HEK293T (cell line): ENCODE measurements around the gene FAM8A1.

Experiments
- CTCF ChIA-PET: fragments of 350-600 bp; formaldehyde crosslinking; extraction: SDS; loops from one replicate; lab custom pipeline; 2021; ENCODE audit warnings: antibody characterized with exemption, inconsistent platforms; lab: Yijun Ruan, JAX
- POLR2A ChIA-PET: fragments of 350-600 bp; formaldehyde crosslinking; extraction: SDS; loops from one replicate; lab custom pipeline; 2020; ENCODE audit warnings: antibody characterized with exemption, inconsistent platforms; lab: Yijun Ruan, JAX
- DNase-seq: peaks from one replicate; pipeline ENCODE4 v3.0.0; 2012; ENCODE audit warnings: mixed read lengths; ENCODE audit errors: extremely low spot score
- ARNT ChIP-seq: fragments of 450-650 bp; IDR thresholded peaks from 2 replicates; pipeline ENCODE4 v1.6.1; 2017; ENCODE audit warnings: mild to moderate bottlenecking
- BHLHE40 ChIP-seq: fragments of 450-650 bp; IDR thresholded peaks from 2 replicates; pipeline ENCODE4 v1.6.1; 2016; ENCODE audit warnings: mild to moderate bottlenecking, moderate library complexity, borderline replicate concordance
- CTBP1 ChIP-seq: fragments of 450-650 bp; IDR thresholded peaks from 2 replicates; pipeline ENCODE4 v1.6.1; 2016; ENCODE audit warnings: borderline replicate concordance
- ELF4 ChIP-seq: fragments of 450-650 bp; IDR thresholded peaks from 2 replicates; pipeline ENCODE4 v1.6.1; 2017; ENCODE audit warnings: antibody characterized with exemption
- FOXA1 ChIP-seq: fragments of 450-650 bp; IDR thresholded peaks from 2 replicates; pipeline ENCODE4 v1.6.1; 2016; ENCODE audit warnings: mild to moderate bottlenecking
- FOXK2 ChIP-seq: fragments of 450-650 bp; IDR thresholded peaks from 2 replicates; pipeline ENCODE4 v1.6.1; 2016; ENCODE audit warnings: mild to moderate bottlenecking
- FOXM1 ChIP-seq: fragments of 450-650 bp; IDR thresholded peaks from 2 replicates; pipeline ENCODE4 v1.6.1; 2017; ENCODE audit warnings: mild to moderate bottlenecking, borderline replicate concordance
- HDGF ChIP-seq: fragments of 450-650 bp; IDR thresholded peaks from 2 replicates; pipeline ENCODE4 v1.6.1; 2017; ENCODE audit warnings: antibody characterized with exemption, borderline replicate concordance
- L3MBTL2 ChIP-seq: fragments of 450-650 bp; conservative IDR thresholded peaks from 2 replicates; pipeline ENCODE4 v1.6.1; 2016; ENCODE audit warnings: mild to moderate bottlenecking
- LEF1 ChIP-seq: fragments of 450-650 bp; IDR thresholded peaks from 2 replicates; pipeline ENCODE4 v1.6.1; 2017; ENCODE audit warnings: mild to moderate bottlenecking, borderline replicate concordance
- NFRKB ChIP-seq: fragments of 450-650 bp; IDR thresholded peaks from 2 replicates; pipeline ENCODE4 v1.6.1; 2016; ENCODE audit warnings: mild to moderate bottlenecking, moderate library complexity
- SP1 ChIP-seq: fragments of 450-650 bp; IDR thresholded peaks from 2 replicates; pipeline ENCODE4 v1.6.1; 2017
- SUZ12 ChIP-seq: fragments of 450-650 bp; IDR thresholded peaks from 2 replicates; pipeline ENCODE4 v1.6.1; 2016; ENCODE audit warnings: mild to moderate bottlenecking
- TARDBP ChIP-seq: fragments of 450-650 bp; IDR thresholded peaks from 2 replicates; pipeline ENCODE4 v1.6.1; 2016
- ZNF384 ChIP-seq: fragments of 450-650 bp; IDR thresholded peaks from 2 replicates; pipeline ENCODE4 v1.6.1; 2016
- TF ChIP-seq, protein P1 (sequence below): fragments of 450-650 bp; IDR thresholded peaks from 2 replicates; pipeline ENCODE4 v1.6.1; 2016

FAM8A1 gene

DNA sequence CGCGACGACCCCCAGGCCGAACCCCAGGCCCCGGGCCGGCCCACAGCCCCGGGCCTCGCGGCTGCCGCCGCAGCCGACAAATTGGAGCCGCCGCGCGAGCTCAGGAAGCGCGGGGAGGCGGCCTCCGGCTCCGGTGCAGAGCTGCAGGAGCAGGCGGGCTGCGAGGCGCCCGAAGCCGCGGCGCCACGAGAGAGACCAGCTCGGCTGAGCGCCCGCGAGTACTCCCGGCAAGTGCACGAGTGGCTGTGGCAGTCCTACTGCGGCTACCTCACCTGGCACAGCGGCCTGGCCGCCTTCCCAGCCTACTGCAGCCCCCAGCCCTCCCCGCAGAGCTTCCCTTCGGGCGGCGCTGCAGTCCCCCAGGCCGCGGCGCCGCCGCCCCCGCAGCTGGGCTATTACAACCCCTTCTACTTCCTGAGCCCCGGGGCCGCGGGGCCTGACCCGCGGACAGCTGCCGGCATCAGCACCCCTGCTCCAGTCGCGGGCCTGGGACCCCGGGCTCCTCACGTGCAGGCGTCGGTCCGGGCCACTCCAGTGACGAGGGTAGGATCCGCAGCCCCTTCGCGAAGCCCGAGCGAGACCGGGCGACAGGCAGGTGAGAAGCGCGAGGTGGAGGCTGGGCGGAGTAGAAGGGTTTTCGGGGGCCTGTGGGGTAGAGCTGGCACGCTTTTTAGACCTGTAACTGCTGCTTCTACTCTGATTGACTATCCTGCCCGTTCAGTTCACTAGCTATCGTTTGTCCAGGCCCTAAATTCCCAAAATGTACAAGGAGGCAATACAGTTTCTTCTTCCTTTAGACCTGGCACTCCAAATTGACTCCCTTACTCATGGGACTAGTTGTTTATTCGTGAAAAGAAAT lies 654 bp downstream of the FAM8A1 start:
- TF ChIP-seq LEF1 (peak; percentile 51; the same call in 1 of the 2 replicates), L3MBTL2 (peak; percentile 75), NFRKB (no peak)
- ChIA-PET POLR2A (interaction anchor here (0.9 to 2.4 kb wide), 8 partner anchors 9 to 410 kb away, joined by 3 to 14 read pairs (median 4); partner anchors contain the start of genes CAP2 and NUP153), CTCF (interaction anchor here (1.2 to 1.9 kb wide), 2 partner anchors 101 to 204 kb away, joined by 4 read pairs; no protein-coding TSS in a partner anchor)
- peak; percentile 34 for DNase-seq

DNA sequence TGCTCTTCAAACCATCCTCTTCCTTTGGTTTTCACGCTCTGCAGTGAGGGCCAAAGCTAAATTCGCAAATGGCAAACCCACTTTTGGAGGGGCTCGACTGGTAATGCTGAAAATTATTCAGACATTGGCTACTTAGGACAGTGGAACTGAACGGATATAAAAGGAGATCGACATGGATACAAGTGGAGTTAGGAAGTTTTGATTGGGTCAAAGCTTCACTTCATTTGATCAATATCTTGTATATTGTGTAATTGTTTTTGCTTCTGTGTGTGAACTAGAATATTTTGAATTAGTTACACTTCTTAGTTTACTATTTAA lies 1.2 kb downstream of the FAM8A1 start:
- no peak for TF ChIP-seq SUZ12
- TF ChIP-seq, protein P1, sequence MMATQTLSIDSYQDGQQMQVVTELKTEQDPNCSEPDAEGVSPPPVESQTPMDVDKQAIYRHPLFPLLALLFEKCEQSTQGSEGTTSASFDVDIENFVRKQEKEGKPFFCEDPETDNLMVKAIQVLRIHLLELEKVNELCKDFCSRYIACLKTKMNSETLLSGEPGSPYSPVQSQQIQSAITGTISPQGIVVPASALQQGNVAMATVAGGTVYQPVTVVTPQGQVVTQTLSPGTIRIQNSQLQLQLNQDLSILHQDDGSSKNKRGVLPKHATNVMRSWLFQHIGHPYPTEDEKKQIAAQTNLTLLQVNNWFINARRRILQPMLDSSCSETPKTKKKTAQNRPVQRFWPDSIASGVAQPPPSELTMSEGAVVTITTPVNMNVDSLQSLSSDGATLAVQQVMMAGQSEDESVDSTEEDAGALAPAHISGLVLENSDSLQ, result no peak
- TF ChIP-seq ELF4, result no peak
- no peak for TF ChIP-seq L3MBTL2
- no peak for TF ChIP-seq FOXM1
- no peak for TF ChIP-seq SP1
- TF ChIP-seq HDGF, result no peak
- TF ChIP-seq BHLHE40, result no peak
- no peak for TF ChIP-seq CTBP1
- no peak for TF ChIP-seq NFRKB
- TF ChIP-seq TARDBP, result no peak
- no peak for TF ChIP-seq FOXK2
- TF ChIP-seq FOXA1, result no peak
- TF ChIP-seq ZNF384, result no peak
- POLR2A ChIA-PET, result interaction anchor here (1.7 to 2.4 kb wide), 2 partner anchors 11 to 105 kb away, joined by 10 to 14 read pairs; partner anchors contain the start of gene NUP153
- DNase-seq, result no peak
- CTCF ChIA-PET, result interaction anchor here (1.2 to 1.9 kb wide), 2 partner anchors 100 to 203 kb away, joined by 4 read pairs; no protein-coding TSS in a partner anchor

DNA sequence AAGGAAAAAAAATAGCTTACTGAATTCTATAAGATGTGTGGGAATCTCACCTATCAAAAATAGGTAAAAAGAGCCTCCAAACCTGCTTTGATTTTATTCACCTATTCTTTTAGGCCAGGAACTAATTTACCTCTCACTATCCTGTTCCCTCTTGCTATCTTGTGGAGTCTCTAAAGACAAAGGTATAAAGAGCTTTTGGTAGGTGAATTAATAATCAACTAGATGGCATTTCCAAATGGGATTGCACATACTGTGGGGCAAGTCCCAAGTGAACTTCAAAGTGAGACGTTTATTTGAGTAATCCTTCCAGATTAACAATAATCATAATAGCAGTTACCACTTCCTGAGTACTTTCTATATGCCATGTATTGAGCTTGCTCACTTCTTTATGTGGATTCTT lies 2.8 kb downstream of the FAM8A1 start:
- CTCF ChIA-PET, result no interaction called here
- POLR2A ChIA-PET, result no interaction called here
- DNase-seq, result no peak
- no peak for TF ChIP-seq ZNF384
- no peak for TF ChIP-seq CTBP1
- no peak for TF ChIP-seq ARNT
- TF ChIP-seq SP1, result no peak
- TF ChIP-seq, protein P1, result no peak
- TF ChIP-seq ELF4, result no peak
- TF ChIP-seq NFRKB, result no peak
- no peak for TF ChIP-seq FOXK2
- no peak for TF ChIP-seq LEF1
- no peak for TF ChIP-seq FOXM1
- TF ChIP-seq L3MBTL2, result no peak
- no peak for TF ChIP-seq HDGF
- TF ChIP-seq BHLHE40, result no peak
- TF ChIP-seq SUZ12, result no peak
- no peak for TF ChIP-seq TARDBP
- TF ChIP-seq FOXA1, result no peak

GRCh38 chr6:17606606-17607005 lies 6.5 kb downstream of the FAM8A1 start:
- TF ChIP-seq FOXK2 (no peak), ZNF384 (no peak), TARDBP (no peak)
- ChIA-PET POLR2A (no interaction called here), CTCF (no interaction called here)
- DNase-seq, result no peak

DNA sequence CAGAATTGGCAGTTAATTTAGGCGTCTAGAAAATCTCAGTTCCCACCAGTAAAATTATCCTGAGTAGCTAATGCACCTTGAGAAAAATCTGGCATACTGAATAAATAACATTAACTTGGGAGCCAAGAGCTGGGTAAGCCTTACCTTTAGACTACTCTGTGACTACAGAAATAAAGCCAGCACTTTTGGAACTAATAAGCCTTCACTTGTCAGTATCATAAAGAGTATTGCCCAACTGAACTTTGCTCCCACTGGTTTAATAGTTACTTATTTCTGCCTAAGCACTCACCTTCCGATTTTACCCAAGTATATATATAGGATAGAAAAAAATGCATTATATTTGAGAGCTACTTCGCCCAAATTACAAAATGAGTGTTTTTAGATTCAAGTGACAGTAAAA lies 10.7 kb downstream of the FAM8A1 start:
- CTCF ChIA-PET, result no interaction called here
- no peak for DNase-seq
- POLR2A ChIA-PET, result interaction anchor here (2.7 kb wide), 1 partner anchor 10 kb away, joined by 14 read pairs; the partner anchor contains the start of gene FAM8A1
- TF ChIP-seq ZNF384 (no peak), FOXK2 (no peak), SP1 (no peak), CTBP1 (no peak), FOXM1 (no peak), NFRKB (no peak), FOXA1 (no peak), LEF1 (no peak), SUZ12 (no peak), BHLHE40 (no peak)
- TF ChIP-seq, protein P1, result no peak

DNA sequence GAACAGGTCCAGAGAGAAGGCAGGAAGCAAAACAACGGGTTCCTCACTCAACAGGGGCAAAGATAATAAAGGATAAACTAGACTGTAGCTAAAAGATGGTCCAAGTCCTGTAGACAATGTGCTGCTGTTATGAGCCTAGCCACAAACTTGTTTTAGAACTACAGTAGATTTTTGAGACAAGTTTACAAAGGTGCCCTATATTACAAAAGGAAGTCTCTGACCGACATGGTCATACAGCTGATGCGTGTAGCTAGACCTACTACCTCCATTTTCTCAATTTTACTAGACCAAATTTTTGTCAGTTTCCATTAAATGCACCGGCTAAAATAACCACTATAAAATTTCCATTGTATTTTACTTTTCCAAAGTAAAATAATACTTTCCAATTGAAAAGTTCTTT lies 11.9 kb downstream of the FAM8A1 start:
- CTCF ChIA-PET, result no interaction called here
- POLR2A ChIA-PET, result interaction anchor here (2.7 kb wide), 1 partner anchor 12 kb away, joined by 14 read pairs; the partner anchor contains the start of gene FAM8A1
- TF ChIP-seq FOXK2, result no peak
- TF ChIP-seq SP1, result no peak
- TF ChIP-seq BHLHE40, result no peak
- no peak for TF ChIP-seq NFRKB
- no peak for TF ChIP-seq ZNF384
- no peak for TF ChIP-seq L3MBTL2
- TF ChIP-seq SUZ12, result no peak
- TF ChIP-seq FOXM1, result no peak
- TF ChIP-seq CTBP1, result no peak
- no peak for TF ChIP-seq TARDBP
- TF ChIP-seq ELF4, result no peak
- no peak for TF ChIP-seq FOXA1
- TF ChIP-seq, protein P1, result no peak
- TF ChIP-seq HDGF, result no peak
- TF ChIP-seq LEF1, result no peak
- TF ChIP-seq ARNT, result no peak

More for the DNA sequence above, 11.9 kb downstream of the FAM8A1 start:
- no peak for DNase-seq
